CD4-positive, CD25-positive, alpha-beta regulatory T cell (primary cell): ENCODE results near the gene CTRB1. TPM values are rescaled to one million over a fixed set of nuclear protein-coding genes. Genes with fewer than 3 reads are reported as not detected.
"Not testable (repeated sequence)": the region's sequence is repeated elsewhere in the genome, so short reads cannot be mapped to it uniquely, and the experiment has no call there.

ENCODE experiments used
- ATAC-seq, 2 donors: fragments of 150-1000 bp; cut with Tn5 transposase; one replicate each; pipeline ENCODE4 v1.10.0; 2021; ENCODE audit warnings: low read depth in 2 of 2, moderate number of reproducible peaks in 2 of 2, moderate library complexity in 1 of 2
- DNase-seq, 3 donors: peaks; one replicate each; pipeline versions ENCODE4 v3.0.0 to v3.0.0-alpha.2; 2012 to 2022; ENCODE audit warnings: mixed read lengths in 1 of 3
- H3K27ac ChIP-seq: one replicate; pipeline ENCODE4 v1.7.0; 2013; ENCODE audit warnings: mild to moderate bottlenecking, low read length; ENCODE audit not compliant: insufficient read depth, poor library complexity, severe bottlenecking
- H3K27me3 ChIP-seq: one replicate; pipeline ENCODE4 v1.7.0; 2013; ENCODE audit warnings: low read length; ENCODE audit not compliant: control insufficient read depth, insufficient read depth
- H3K36me3 ChIP-seq: one replicate; pipeline ENCODE4 v1.7.0; 2013; ENCODE audit warnings: mild to moderate bottlenecking, low read length, moderate library complexity; ENCODE audit not compliant: control insufficient read depth, insufficient read depth
- H3K4me1 ChIP-seq: 2 replicates; pipeline ENCODE4 v1.7.0; 2013; ENCODE audit warnings: mild to moderate bottlenecking, low read length; ENCODE audit not compliant: insufficient read depth, control insufficient read depth, poor library complexity, severe bottlenecking
- H3K4me3 ChIP-seq: one replicate; pipeline ENCODE4 v1.7.0; 2013; ENCODE audit warnings: low read depth, mild to moderate bottlenecking, low read length, moderate library complexity
- H3K9me3 ChIP-seq, 2 experiments: 1 replicate in 1 of 2; 2 replicates in 1 of 2; pipeline ENCODE4 v1.7.0; 2013; ENCODE audit warnings: low read length in 2 of 2, mild to moderate bottlenecking in 1 of 2, moderate library complexity in 1 of 2; ENCODE audit not compliant: control insufficient read depth in 2 of 2
- H3K27ac Mint-ChIP-seq, 3 donors: one replicate each; pipeline ENCODE4 v1.8.0; 2020 to 2022; ENCODE audit warnings: mild to moderate bottlenecking in 3 of 3, mixed read lengths in 3 of 3, moderate library complexity in 2 of 3
- H3K27me3 Mint-ChIP-seq: one replicate; pipeline ENCODE4 v1.8.0; 2022; ENCODE audit warnings: mild to moderate bottlenecking, mixed read lengths
- H3K36me3 Mint-ChIP-seq: one replicate; pipeline ENCODE4 v1.8.0; 2020; ENCODE audit warnings: mixed read lengths
- H3K4me1 Mint-ChIP-seq, 4 donors: one replicate each; pipeline ENCODE4 v1.8.0; 2020 to 2022; ENCODE audit warnings: mixed read lengths in 4 of 4, mild to moderate bottlenecking in 1 of 4
- H3K4me3 Mint-ChIP-seq, 4 donors: one replicate each; pipeline ENCODE4 v1.8.0; 2020 to 2022; ENCODE audit warnings: mild to moderate bottlenecking in 4 of 4, mixed read lengths in 4 of 4, moderate library complexity in 3 of 4
- H3K9me3 Mint-ChIP-seq, 7 donors: one replicate each; pipeline ENCODE4 v1.8.0; 2020 to 2022; ENCODE audit warnings: mixed read lengths in 7 of 7, mild to moderate bottlenecking in 3 of 7, moderate library complexity in 2 of 7
- polyA plus RNA-seq, 4 donors: library from polyadenylated mRNA; unstranded; fragments of 300-500 nt; fragmentation: Illumina TruSeq; gene quantifications; one replicate each; pipeline ENCODE4 v1.2.3, GENCODE V29; 2021
- total RNA-seq: library from RNA; stranded (reverse); gene quantifications from one replicate; pipeline ENCODE4 v1.2.3, GENCODE V29; 2022

Gene CTRB1
- total and polyA plus RNA-seq, 5 donors from 2014 or later: not detected

GRCh38 chr16:75271441-75272096 is 52.8 kb downstream of the CTRB1 start:
- Mint-ChIP-seq H3K9me3 (peaks cover 0 to 2% (median 0%) of the 10 kb centered on the region in 7 donors), H3K4me3 (no peak overlapping the region), H3K27ac (no peak overlapping the region), H3K27me3 (peaks cover 39% of the 10 kb centered on the region), H3K36me3 (no peaks in the 10 kb centered on the region), H3K4me1 (peaks cover 0 to 6% (median 5%) of the 10 kb centered on the region in 4 donors)
- H3K36me3 ChIP-seq: no peaks in the 10 kb centered on the region
- H3K27ac ChIP-seq: no peak overlapping the region
- no peak overlapping the region for H3K4me3 ChIP-seq
- H3K4me1 ChIP-seq: peaks cover 4% of the 10 kb centered on the region
- no peaks in the 10 kb centered on the region for H3K9me3 ChIP-seq
- ATAC-seq (no peak), DNase-seq (no peak)
- no peaks in the 10 kb centered on the region for H3K27me3 ChIP-seq

GRCh38 chr16:75272097-75272551 is 53.3 kb downstream of the CTRB1 start:
- peaks cover 0 to 2% (median 0%) of the 10 kb centered on the region in 7 donors for H3K9me3 Mint-ChIP-seq
- no peak overlapping the region for H3K4me3 ChIP-seq
- H3K36me3 Mint-ChIP-seq: no peaks in the 10 kb centered on the region
- no peak overlapping the region for H3K4me3 Mint-ChIP-seq
- H3K27me3 ChIP-seq: no peaks in the 10 kb centered on the region
- peaks cover 36% of the 10 kb centered on the region for H3K27me3 Mint-ChIP-seq
- peaks cover 4% of the 10 kb centered on the region for H3K4me1 ChIP-seq
- H3K36me3 ChIP-seq: no peaks in the 10 kb centered on the region
- no peaks in the 10 kb centered on the region for H3K9me3 ChIP-seq
- DNase-seq: no peak
- ATAC-seq: no peak
- H3K4me1 Mint-ChIP-seq: peaks cover 0 to 6% (median 5%) of the 10 kb centered on the region in 4 donors
- no peak overlapping the region for H3K27ac ChIP-seq
- no peak overlapping the region for H3K27ac Mint-ChIP-seq

DNA sequence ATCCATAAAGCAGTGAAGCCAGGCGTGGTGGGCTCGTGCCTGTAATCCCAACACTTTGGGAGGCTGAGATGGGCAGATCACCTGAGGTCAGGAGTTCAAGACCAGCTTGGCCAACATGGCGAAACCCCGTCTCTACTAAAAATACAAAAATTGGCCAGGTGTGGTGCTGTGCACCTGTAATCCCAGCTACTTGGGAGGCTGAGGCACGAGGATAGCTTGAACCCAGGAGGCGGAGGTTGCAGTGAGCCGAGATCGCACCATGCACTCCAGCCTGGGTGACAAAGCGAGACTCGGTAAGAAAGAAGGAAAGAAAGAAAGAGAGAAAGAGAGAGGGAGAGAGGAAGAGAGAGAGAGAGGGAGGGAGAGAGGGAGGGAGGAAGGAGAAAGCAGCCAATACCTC is 53.8 kb downstream of the CTRB1 start:
- not testable (repeated sequence) for H3K4me1 Mint-ChIP-seq, ATAC-seq, H3K36me3 ChIP-seq, H3K4me1 ChIP-seq, H3K9me3 ChIP-seq, H3K27ac ChIP-seq, H3K4me3 ChIP-seq, H3K36me3 Mint-ChIP-seq, DNase-seq, H3K9me3 Mint-ChIP-seq, H3K27me3 ChIP-seq, H3K27ac Mint-ChIP-seq
- Mint-ChIP-seq H3K4me3 (peak overlapping the region in 1 of 4 donors; percentile 64), H3K27me3 (peaks cover 36% of the 10 kb centered on the region)

GRCh38 chr16:75273054-75273925 is 54.5 kb downstream of the CTRB1 start:
- Mint-ChIP-seq H3K27ac (no peak overlapping the region), H3K36me3 (no peaks in the 10 kb centered on the region), H3K27me3 (peaks cover 34% of the 10 kb centered on the region), H3K4me1 (peaks cover 0 to 6% (median 5%) of the 10 kb centered on the region in 4 donors), H3K4me3 (peak overlapping the region in 1 of 4 donors; percentile 64), H3K9me3 (peaks cover 0 to 4% (median 0%) of the 10 kb centered on the region in 7 donors)
- ATAC-seq (no peak), DNase-seq (no peak)
- Histone ChIP-seq H3K9me3 (no peaks in the 10 kb centered on the region), H3K4me3 (no peak overlapping the region), H3K27ac (no peak overlapping the region), H3K36me3 (no peaks in the 10 kb centered on the region), H3K4me1 (peaks cover 4% of the 10 kb centered on the region), H3K27me3 (no peaks in the 10 kb centered on the region)

Other genes starting within 250 kb of the CTRB1 start
- 89.2 TPM for gene WDR59, start 233.9 kb upstream of the CTRB1 start, total RNA-seq
- 10 to 100 TPM; 11.4 to 14.9 (median 13.0) TPM for gene WDR59, start 233.9 kb upstream of the CTRB1 start, polyA plus RNA-seq
- 15.1 TPM for gene ZNRF1, start 220.0 kb upstream of the CTRB1 start, total RNA-seq
- 1 to 10 TPM; 3.2 to 8.6 (median 5.8) TPM for gene ZNRF1, start 220.0 kb upstream of the CTRB1 start, polyA plus RNA-seq
- gene LDHD, start 102.2 kb upstream of the CTRB1 start, total RNA-seq: not detected
- under 1 TPM in 3 of 4 donors, not detected in 1; 0.10 to 0.32 (median 0.15) TPM for gene LDHD, start 102.2 kb upstream of the CTRB1 start, polyA plus RNA-seq
- gene ZFP1, start 70.5 kb upstream of the CTRB1 start, total RNA-seq: 14.2 TPM
- 10 to 100 TPM; 15.6 to 19.2 (median 16.7) TPM for gene ZFP1, start 70.5 kb upstream of the CTRB1 start, polyA plus RNA-seq
- gene CTRB2, start 11.8 kb upstream of the CTRB1 start, total RNA-seq: not detected
- not detected for gene CTRB2, start 11.8 kb upstream of the CTRB1 start, polyA plus RNA-seq
- gene BCAR1, start 32.6 kb downstream of the CTRB1 start, total RNA-seq: 0.44 TPM
- gene BCAR1, start 32.6 kb downstream of the CTRB1 start, polyA plus RNA-seq: under 1 TPM in 2 of 4 donors, not detected in 2; 0.27 to 0.38 TPM
- gene CFDP1, start 214.5 kb downstream of the CTRB1 start, total RNA-seq: 41.7 TPM
- gene CFDP1, start 214.5 kb downstream of the CTRB1 start, polyA plus RNA-seq: 10 to 100 TPM; 32.0 to 63.8 (median 37.2) TPM
- 45.1 TPM for gene TMEM170A, start 245.7 kb downstream of the CTRB1 start, total RNA-seq
- gene TMEM170A, start 245.7 kb downstream of the CTRB1 start, polyA plus RNA-seq: 10 to 100 TPM; 34.8 to 41.0 (median 38.1) TPM